HepG2 (cell line): ENCODE measurements around the gene ZNF442.
"Not testable (repeated sequence)": the region's sequence is repeated elsewhere in the genome, so short reads cannot be mapped to it uniquely, and the experiment has no call there.

Source experiments
- HCFC1 ChIP-seq: fragments of 150-350 bp; IDR thresholded peaks from 2 replicates; pipeline ENCODE4 v1.6.1; 2014; ENCODE audit warnings: low read depth, low read length
- JUN ChIP-seq: sonication (generic); formaldehyde crosslinking; IDR thresholded peaks from 2 replicates; pipeline ENCODE4 v1.4.0; 2020; ENCODE audit warnings: mild to moderate bottlenecking, missing genetic modification reagents
- JUNB ChIP-seq: sonication (generic); formaldehyde crosslinking; IDR thresholded peaks from 2 replicates; pipeline ENCODE4 v1.8.0; 2022; ENCODE audit warnings: missing genetic modification reagents, mild to moderate bottlenecking, borderline replicate concordance
- NFE2L1 ChIP-seq: sonication (generic); formaldehyde crosslinking; IDR thresholded peaks from 2 replicates; pipeline ENCODE4 v1.4.0; 2020; ENCODE audit warnings: missing genetic modification reagents, mild to moderate bottlenecking, borderline replicate concordance
- NR2F6 ChIP-seq, 2 experiments: IDR thresholded peaks; 2 replicates each; pipeline ENCODE4 v1.6.1; 2016; ENCODE audit warnings: antibody characterized with exemption in 1 of 2, mild to moderate bottlenecking in 1 of 2
- SMAD1 ChIP-seq: sonication (generic); formaldehyde crosslinking; IDR thresholded peaks from 2 replicates; pipeline ENCODE4 v1.4.0; 2020; ENCODE audit warnings: missing genetic modification reagents, low read depth, mild to moderate bottlenecking, borderline replicate concordance
- STAG1 ChIP-seq: sonication (generic); formaldehyde crosslinking; IDR thresholded peaks from 2 replicates; pipeline ENCODE4 v1.4.0; 2020; ENCODE audit warnings: missing genetic modification reagents
- TGIF2 ChIP-seq: IDR thresholded peaks from 2 replicates; pipeline ENCODE4 v1.6.1; 2016; ENCODE audit warnings: control low read depth, missing compliant biosample characterization
- ZZZ3 ChIP-seq: sonication (generic); formaldehyde crosslinking; IDR thresholded peaks from 2 replicates; pipeline ENCODE4 v1.4.0; 2020; ENCODE audit warnings: missing genetic modification reagents, mild to moderate bottlenecking, borderline replicate concordance
- TF ChIP-seq, protein P1 (sequence below): IDR thresholded peaks from 2 replicates; pipeline ENCODE4 v1.6.1; 2016
- TF ChIP-seq, protein P2 (sequence below): sonication (generic); formaldehyde crosslinking; IDR thresholded peaks from 2 replicates; pipeline ENCODE4 v1.5.0; 2020; ENCODE audit warnings: mild to moderate bottlenecking, missing genetic modification reagents, moderate library complexity
- TF ChIP-seq, protein P3 (sequence below): sonication (generic); formaldehyde crosslinking; IDR thresholded peaks from 2 replicates; pipeline ENCODE4 v1.5.0; 2020; ENCODE audit warnings: mild to moderate bottlenecking, missing genetic modification reagents

DNA sequence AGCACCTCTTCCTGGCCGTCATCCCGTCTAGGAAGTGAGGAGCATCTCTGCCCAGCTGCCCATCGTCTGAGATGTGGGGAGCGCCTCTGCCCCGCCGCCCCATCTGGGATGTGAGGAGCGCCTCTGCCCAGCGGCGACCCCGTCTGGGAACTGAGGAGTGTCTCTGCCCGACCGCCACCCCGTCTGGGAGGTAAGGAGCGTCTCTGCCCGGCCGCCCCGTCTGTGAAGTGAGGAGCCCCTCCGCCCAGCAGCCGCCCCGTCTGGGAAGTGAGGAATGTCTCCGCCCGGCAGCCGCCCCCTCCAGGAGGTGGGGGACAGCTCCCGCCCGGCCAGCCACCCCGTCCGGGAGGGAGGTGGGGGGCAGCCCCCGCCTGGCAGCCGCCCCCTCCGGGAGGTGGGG lies 3.2 kb downstream of the ZNF442 start:
- TF ChIP-seq NFE2L1 (CRISPR knock-in tag); JUN (CRISPR knock-in tag); SMAD1; STAG1; TGIF2 (CRISPR knock-in tag); HCFC1; NR2F6 (IDR thresholded peaks at IDR 0.05); NR2F6 (CRISPR knock-in tag; IDR thresholded peaks at IDR 0.05); JUNB (CRISPR knock-in tag); ZZZ3: not testable (repeated sequence)
- TF ChIP-seq, protein P1, sequence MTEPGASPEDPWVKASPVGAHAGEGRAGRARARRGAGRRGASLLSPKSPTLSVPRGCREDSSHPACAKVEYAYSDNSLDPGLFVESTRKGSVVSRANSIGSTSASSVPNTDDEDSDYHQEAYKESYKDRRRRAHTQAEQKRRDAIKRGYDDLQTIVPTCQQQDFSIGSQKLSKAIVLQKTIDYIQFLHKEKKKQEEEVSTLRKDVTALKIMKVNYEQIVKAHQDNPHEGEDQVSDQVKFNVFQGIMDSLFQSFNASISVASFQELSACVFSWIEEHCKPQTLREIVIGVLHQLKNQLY (CRISPR knock-in tag), result not testable (repeated sequence)
- TF ChIP-seq, protein P2, sequence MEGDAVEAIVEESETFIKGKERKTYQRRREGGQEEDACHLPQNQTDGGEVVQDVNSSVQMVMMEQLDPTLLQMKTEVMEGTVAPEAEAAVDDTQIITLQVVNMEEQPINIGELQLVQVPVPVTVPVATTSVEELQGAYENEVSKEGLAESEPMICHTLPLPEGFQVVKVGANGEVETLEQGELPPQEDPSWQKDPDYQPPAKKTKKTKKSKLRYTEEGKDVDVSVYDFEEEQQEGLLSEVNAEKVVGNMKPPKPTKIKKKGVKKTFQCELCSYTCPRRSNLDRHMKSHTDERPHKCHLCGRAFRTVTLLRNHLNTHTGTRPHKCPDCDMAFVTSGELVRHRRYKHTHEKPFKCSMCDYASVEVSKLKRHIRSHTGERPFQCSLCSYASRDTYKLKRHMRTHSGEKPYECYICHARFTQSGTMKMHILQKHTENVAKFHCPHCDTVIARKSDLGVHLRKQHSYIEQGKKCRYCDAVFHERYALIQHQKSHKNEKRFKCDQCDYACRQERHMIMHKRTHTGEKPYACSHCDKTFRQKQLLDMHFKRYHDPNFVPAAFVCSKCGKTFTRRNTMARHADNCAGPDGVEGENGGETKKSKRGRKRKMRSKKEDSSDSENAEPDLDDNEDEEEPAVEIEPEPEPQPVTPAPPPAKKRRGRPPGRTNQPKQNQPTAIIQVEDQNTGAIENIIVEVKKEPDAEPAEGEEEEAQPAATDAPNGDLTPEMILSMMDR (CRISPR knock-in tag), result not testable (repeated sequence)
- TF ChIP-seq, protein P3, sequence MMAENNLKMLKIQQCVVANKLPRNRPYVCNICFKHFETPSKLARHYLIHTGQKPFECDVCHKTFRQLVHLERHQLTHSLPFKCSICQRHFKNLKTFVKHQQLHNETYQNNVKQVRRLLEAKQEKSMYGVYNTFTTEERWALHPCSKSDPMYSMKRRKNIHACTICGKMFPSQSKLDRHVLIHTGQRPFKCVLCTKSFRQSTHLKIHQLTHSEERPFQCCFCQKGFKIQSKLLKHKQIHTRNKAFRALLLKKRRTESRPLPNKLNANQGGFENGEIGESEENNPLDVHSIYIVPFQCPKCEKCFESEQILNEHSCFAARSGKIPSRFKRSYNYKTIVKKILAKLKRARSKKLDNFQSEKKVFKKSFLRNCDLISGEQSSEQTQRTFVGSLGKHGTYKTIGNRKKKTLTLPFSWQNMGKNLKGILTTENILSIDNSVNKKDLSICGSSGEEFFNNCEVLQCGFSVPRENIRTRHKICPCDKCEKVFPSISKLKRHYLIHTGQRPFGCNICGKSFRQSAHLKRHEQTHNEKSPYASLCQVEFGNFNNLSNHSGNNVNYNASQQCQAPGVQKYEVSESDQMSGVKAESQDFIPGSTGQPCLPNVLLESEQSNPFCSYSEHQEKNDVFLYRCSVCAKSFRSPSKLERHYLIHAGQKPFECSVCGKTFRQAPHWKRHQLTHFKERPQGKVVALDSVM (CRISPR knock-in tag), result not testable (repeated sequence)
